HepG2 (cell line): ENCODE measurements around the gene PRIMPOL. TPM values are rescaled to one million over a fixed set of nuclear protein-coding genes. Genes with fewer than 3 reads are reported as not detected.

ENCODE experiments used
- CEBPB ChIP-seq: IDR thresholded peaks from 2 replicates; pipeline ENCODE4 v1.6.1; 2011; ENCODE audit warnings: low read depth, low read length, improper control_type of control experiment, borderline replicate concordance
- HDAC2 ChIP-seq: sonication (generic); formaldehyde crosslinking; IDR thresholded peaks from 2 replicates; pipeline ENCODE4 v1.4.0; 2020; ENCODE audit warnings: missing genetic modification reagents
- KLF11 ChIP-seq: IDR thresholded peaks from 2 replicates; pipeline ENCODE4 v1.6.1; 2016; ENCODE audit warnings: missing compliant biosample characterization
- KLF15 ChIP-seq: sonication (generic); formaldehyde crosslinking; IDR thresholded peaks from 2 replicates; pipeline ENCODE4 v1.8.1; 2023; ENCODE audit warnings: borderline replicate concordance, mild to moderate bottlenecking, inconsistent platforms, missing genetic modification reagents, mixed read lengths
- KMT2A ChIP-seq: sonication (generic); formaldehyde crosslinking; IDR thresholded peaks from 2 replicates; pipeline ENCODE4 v1.4.0; 2020; ENCODE audit warnings: missing genetic modification reagents
- NRL ChIP-seq: sonication (generic); formaldehyde crosslinking; IDR thresholded peaks from 2 replicates; pipeline ENCODE4 v1.5.0; 2020; ENCODE audit warnings: missing genetic modification reagents, mild to moderate bottlenecking, moderate library complexity, borderline replicate concordance
- RORA ChIP-seq: sonication (generic); formaldehyde crosslinking; IDR thresholded peaks from 2 replicates; pipeline ENCODE4 v1.5.0; 2020; ENCODE audit warnings: mild to moderate bottlenecking, missing genetic modification reagents, moderate library complexity
- SNAPC2 ChIP-seq: sonication (generic); formaldehyde crosslinking; IDR thresholded peaks from 2 replicates; pipeline ENCODE4 v1.8.1; 2022; ENCODE audit warnings: mild to moderate bottlenecking, missing genetic modification reagents
- SP1 ChIP-seq, 2 experiments: fragments of 450-650 bp in 1 of 2; sonication (generic) in 1 of 2; formaldehyde crosslinking in 1 of 2; IDR thresholded peaks; 2 replicates each; pipeline versions ENCODE4 v1.4.0 to v1.6.1; 2016 to 2020; ENCODE audit warnings: missing genetic modification reagents in 1 of 2
- ZNF12 ChIP-seq: sonication (generic); formaldehyde crosslinking; IDR thresholded peaks from 2 replicates; pipeline ENCODE4 v1.5.0; 2020; ENCODE audit warnings: missing genetic modification reagents
- ZNF180 ChIP-seq: sonication (generic); formaldehyde crosslinking; IDR thresholded peaks from 2 replicates; pipeline ENCODE4 v1.4.0; 2020; ENCODE audit warnings: low read depth, missing genetic modification reagents, borderline replicate concordance
- ZNF615 ChIP-seq: sonication (generic); formaldehyde crosslinking; IDR thresholded peaks from 2 replicates; pipeline ENCODE4 v1.5.0; 2020; ENCODE audit warnings: mild to moderate bottlenecking, missing genetic modification reagents, borderline replicate concordance
- ZNF790 ChIP-seq: sonication (generic); formaldehyde crosslinking; IDR thresholded peaks from 2 replicates; pipeline ENCODE4 v1.8.0; 2022; ENCODE audit warnings: missing genetic modification reagents, mild to moderate bottlenecking, borderline replicate concordance
- ZSCAN12 ChIP-seq: sonication (generic); formaldehyde crosslinking; IDR thresholded peaks from 2 replicates; pipeline ENCODE4 v1.9.0; 2021; ENCODE audit warnings: mild to moderate bottlenecking, missing genetic modification reagents
- ZSCAN21 ChIP-seq: sonication (generic); formaldehyde crosslinking; IDR thresholded peaks from 2 replicates; pipeline ENCODE4 v1.8.0; 2022; ENCODE audit warnings: mild to moderate bottlenecking, missing genetic modification reagents, moderate library complexity, borderline replicate concordance
- ZSCAN30 ChIP-seq: sonication (generic); formaldehyde crosslinking; IDR thresholded peaks from 2 replicates; pipeline ENCODE4 v1.5.0; 2020; ENCODE audit warnings: mild to moderate bottlenecking, missing genetic modification reagents
- polyA plus RNA-seq, 8 experiments: library from polyadenylated mRNA; depleted of rRNA in 3 of 8; stranded (reverse) in 7 of 8; unstranded in 1 of 8; fragments of >200 nt; fragmentation: Illumina TruSeq in 4 of 8; extraction: Trizol in 4 of 8; gene quantifications; 2 replicates each; pipeline versions ENCODE4 v1.2.1 to v1.2.3, GENCODE V29; 2011 to 2016; ENCODE audit warnings: low read depth in 4 of 8, missing spikeins in 1 of 8, mixed read lengths in 1 of 8; ENCODE audit not compliant: insufficient read depth in 1 of 8
- total RNA-seq, 5 experiments: library from RNA; depleted of rRNA; stranded (reverse); fragments of >200 nt; fragmentation: Illumina TruSeq; extraction: Trizol; gene quantifications; 2 replicates each; pipeline ENCODE4 v1.2.3, GENCODE V29; 2016; ENCODE audit warnings: low read depth in 1 of 5
- TF ChIP-seq, protein P1 (sequence below): sonication (generic); formaldehyde crosslinking; IDR thresholded peaks from 2 replicates; pipeline ENCODE4 v1.8.0; 2022; ENCODE audit warnings: missing genetic modification reagents, mild to moderate bottlenecking, moderate library complexity, borderline replicate concordance
- TF ChIP-seq, protein P2 (sequence below): sonication (generic); formaldehyde crosslinking; IDR thresholded peaks from 2 replicates; pipeline ENCODE4 v1.9.0; 2021; ENCODE audit warnings: missing genetic modification reagents, borderline replicate concordance
- TF ChIP-seq, protein P3 (sequence below): IDR thresholded peaks from 2 replicates; pipeline ENCODE4 v1.6.1; 2016; ENCODE audit warnings: control low read depth
- TF ChIP-seq, protein P4 (sequence below): sonication (generic); formaldehyde crosslinking; IDR thresholded peaks from 2 replicates; pipeline ENCODE4 v1.8.0; 2023; ENCODE audit warnings: mild to moderate bottlenecking, missing genetic modification reagents
- TF ChIP-seq, protein P5 (sequence below): sonication (generic); formaldehyde crosslinking; conservative IDR thresholded peaks from 2 replicates; pipeline ENCODE4 v1.8.1; 2023; ENCODE audit warnings: missing genetic modification reagents

Gene PRIMPOL
- total and polyA plus RNA-seq, 2 of the 13 experiments (the other 11 are each of a cell fraction or from before 2014, with no cell fraction given), result 7.3 to 11.0 TPM

DNA sequence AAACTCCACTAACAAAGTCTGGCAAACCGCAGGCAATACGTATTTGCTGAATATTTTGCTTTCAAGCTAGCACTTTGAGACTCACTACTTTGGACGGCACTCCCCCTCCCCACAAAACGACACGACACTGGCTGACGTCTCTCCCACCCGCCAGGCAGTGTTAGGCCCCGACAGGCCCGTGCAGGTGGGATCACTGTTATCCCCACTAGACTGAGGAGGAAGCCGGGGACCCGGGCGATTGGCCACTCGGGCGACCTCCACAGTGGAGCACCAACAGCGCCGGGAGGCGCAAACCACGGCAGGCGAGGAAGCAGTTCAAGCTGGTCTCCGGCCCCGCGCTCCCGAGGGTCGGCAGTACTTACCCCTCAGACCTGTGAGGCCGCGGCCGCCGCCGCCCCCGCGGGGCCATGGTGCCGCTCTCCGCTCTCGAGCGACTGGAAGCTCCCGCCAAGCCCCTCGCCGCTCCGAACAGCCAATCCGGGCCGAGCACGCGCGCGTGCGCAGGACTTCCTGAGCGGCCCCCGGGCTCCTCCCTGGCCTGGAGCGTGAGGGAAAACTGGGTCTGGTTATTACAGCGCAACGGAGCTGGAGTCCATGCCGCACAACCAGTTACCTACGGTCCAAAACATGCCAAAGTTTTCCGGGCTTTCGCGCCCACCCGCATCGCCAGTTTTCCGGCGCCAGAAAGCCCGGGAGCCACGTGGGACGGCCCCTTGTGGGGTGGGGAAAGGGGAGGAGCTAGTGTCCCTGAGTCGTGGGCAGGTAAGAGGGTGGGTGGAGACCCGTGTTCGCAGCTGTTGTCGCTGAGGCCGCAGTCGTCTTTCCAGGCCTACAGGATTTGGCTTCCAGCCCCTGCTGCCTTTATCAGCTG is 84.4 kb downstream of the PRIMPOL start, which contains the start of gene CENPU (continued):
- TF ChIP-seq, protein P1, sequence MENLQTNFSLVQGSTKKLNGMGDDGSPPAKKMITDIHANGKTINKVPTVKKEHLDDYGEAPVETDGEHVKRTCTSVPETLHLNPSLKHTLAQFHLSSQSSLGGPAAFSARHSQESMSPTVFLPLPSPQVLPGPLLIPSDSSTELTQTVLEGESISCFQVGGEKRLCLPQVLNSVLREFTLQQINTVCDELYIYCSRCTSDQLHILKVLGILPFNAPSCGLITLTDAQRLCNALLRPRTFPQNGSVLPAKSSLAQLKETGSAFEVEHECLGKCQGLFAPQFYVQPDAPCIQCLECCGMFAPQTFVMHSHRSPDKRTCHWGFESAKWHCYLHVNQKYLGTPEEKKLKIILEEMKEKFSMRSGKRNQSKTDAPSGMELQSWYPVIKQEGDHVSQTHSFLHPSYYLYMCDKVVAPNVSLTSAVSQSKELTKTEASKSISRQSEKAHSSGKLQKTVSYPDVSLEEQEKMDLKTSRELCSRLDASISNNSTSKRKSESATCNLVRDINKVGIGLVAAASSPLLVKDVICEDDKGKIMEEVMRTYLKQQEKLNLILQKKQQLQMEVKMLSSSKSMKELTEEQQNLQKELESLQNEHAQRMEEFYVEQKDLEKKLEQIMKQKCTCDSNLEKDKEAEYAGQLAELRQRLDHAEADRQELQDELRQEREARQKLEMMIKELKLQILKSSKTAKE (CRISPR knock-in tag), result peak; percentile 52; the same call in 1 of the 2 replicates
- TF ChIP-seq, protein P2, sequence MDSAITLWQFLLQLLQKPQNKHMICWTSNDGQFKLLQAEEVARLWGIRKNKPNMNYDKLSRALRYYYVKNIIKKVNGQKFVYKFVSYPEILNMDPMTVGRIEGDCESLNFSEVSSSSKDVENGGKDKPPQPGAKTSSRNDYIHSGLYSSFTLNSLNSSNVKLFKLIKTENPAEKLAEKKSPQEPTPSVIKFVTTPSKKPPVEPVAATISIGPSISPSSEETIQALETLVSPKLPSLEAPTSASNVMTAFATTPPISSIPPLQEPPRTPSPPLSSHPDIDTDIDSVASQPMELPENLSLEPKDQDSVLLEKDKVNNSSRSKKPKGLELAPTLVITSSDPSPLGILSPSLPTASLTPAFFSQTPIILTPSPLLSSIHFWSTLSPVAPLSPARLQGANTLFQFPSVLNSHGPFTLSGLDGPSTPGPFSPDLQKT (CRISPR knock-in tag), result peak; percentile 24; the same call in 1 of the 2 replicates
- TF ChIP-seq HDAC2 (CRISPR knock-in tag) (peak; percentile 94; the same call in 1 of the 2 replicates), SNAPC2 (CRISPR knock-in tag) (peak; percentile 80), KLF15 (peak; percentile 94), RORA (CRISPR knock-in tag) (no peak), ZSCAN21 (CRISPR knock-in tag) (peak; percentile 97), KLF11 (CRISPR knock-in tag) (peak; percentile 96), ZNF180 (CRISPR knock-in tag) (no peak; the same call in 1 of the 2 replicates), ZSCAN12 (CRISPR knock-in tag) (no peak; the same call in 1 of the 2 replicates), CEBPB (no peak), NRL (CRISPR knock-in tag) (peak; percentile 94; the same call in 1 of the 2 replicates), ZNF12 (CRISPR knock-in tag) (peak; percentile 77; the same call in 1 of the 2 replicates), ZSCAN30 (CRISPR knock-in tag) (peak; percentile 83; the same call in 1 of the 2 replicates), SP1 (IDR thresholded peaks at IDR 0.05) (no peak), SP1 (CRISPR knock-in tag; IDR thresholded peaks at IDR 0.05) (peak; percentile 91), KMT2A (CRISPR knock-in tag) (peak; percentile 95; the same call in 1 of the 2 replicates), ZNF790 (CRISPR knock-in tag) (no peak), ZNF615 (peak; percentile 98; the same call in 1 of the 2 replicates)
- TF ChIP-seq, protein P3, sequence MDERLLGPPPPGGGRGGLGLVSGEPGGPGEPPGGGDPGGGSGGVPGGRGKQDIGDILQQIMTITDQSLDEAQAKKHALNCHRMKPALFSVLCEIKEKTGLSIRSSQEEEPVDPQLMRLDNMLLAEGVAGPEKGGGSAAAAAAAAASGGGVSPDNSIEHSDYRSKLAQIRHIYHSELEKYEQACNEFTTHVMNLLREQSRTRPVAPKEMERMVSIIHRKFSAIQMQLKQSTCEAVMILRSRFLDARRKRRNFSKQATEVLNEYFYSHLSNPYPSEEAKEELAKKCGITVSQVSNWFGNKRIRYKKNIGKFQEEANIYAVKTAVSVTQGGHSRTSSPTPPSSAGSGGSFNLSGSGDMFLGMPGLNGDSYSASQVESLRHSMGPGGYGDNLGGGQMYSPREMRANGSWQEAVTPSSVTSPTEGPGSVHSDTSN (CRISPR knock-in tag), result no peak
- TF ChIP-seq, protein P4, sequence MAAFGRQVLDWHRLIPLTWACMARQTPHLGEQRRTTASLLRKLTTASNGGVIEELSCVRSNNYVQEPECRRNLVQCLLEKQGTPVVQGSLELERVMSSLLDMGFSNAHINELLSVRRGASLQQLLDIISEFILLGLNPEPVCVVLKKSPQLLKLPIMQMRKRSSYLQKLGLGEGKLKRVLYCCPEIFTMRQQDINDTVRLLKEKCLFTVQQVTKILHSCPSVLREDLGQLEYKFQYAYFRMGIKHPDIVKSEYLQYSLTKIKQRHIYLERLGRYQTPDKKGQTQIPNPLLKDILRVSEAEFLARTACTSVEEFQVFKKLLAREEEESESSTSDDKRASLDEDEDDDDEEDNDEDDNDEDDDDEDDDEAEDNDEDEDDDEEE, result peak; percentile 98; the same call in 1 of the 2 replicates
- TF ChIP-seq, protein P5, sequence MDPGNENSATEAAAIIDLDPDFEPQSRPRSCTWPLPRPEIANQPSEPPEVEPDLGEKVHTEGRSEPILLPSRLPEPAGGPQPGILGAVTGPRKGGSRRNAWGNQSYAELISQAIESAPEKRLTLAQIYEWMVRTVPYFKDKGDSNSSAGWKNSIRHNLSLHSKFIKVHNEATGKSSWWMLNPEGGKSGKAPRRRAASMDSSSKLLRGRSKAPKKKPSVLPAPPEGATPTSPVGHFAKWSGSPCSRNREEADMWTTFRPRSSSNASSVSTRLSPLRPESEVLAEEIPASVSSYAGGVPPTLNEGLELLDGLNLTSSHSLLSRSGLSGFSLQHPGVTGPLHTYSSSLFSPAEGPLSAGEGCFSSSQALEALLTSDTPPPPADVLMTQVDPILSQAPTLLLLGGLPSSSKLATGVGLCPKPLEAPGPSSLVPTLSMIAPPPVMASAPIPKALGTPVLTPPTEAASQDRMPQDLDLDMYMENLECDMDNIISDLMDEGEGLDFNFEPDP (CRISPR knock-in tag), result no peak
